GM04503 (cell line): ENCODE measurements around the gene TP53RK.

Source experiments
- DNase-seq: peaks from one replicate; pipeline ENCODE4 v3.0.0-alpha.2; 2012; ENCODE audit warnings: low read depth

TP53RK gene

DNA sequence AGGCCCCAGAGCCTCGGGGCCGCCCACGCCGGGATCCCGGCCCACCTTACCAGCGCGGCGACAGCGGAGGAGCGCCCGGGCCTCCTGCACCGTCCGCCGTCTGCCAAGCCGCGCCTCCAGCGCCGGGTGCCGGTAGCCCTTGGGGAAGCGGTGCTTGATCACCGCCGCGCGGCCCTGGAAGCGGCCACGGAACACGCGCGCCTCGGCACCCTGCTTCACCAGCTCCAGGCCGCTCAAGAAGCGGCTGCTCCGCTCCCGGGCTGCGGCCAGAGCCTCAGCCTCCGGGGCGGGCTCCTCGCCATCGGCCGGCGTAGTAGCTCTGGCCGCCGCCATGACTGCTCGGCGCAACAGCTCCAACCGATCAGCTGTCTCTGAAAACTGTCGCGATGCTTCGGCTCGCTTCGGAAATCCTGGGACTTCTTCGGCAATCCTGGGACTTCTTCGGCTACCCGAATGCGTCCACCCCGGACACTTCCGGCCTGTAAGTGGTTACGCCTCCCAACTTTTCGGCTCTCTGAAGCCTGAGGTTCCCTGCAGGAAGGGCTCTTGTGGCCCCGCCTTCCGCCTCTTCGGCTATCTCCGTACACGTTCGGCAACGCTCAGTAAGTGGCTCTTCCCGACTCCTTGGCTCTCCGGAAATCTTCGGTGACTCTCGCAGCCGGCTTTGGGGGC, at the start of gene TP53RK:
TP53RK (minus strand) TSS at position 363 of the 672 bp plus-strand sequence; CDS start at position 333, 30 bp downstream.
- peak; percentile 99 for DNase-seq

DNA sequence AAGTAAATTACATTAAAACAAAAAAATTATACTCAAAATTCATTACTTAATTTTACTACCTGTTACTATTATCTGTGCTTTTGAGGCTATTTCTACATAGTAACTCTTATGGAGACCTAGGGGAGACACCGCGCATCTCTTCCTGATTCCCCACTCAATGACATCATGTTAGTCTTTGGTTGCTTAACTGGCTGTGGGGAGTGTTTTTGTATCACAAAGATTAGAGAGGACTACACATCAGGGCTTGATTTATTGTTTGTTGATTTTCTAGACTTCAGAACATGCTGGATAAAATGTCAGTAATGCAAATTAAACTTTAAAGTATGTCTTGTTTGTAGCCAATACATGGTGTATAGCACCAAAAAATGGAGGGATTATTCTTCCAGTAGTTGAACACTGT, 46.2 kb upstream of the TP53RK start:
- DNase-seq = no peak

DNA sequence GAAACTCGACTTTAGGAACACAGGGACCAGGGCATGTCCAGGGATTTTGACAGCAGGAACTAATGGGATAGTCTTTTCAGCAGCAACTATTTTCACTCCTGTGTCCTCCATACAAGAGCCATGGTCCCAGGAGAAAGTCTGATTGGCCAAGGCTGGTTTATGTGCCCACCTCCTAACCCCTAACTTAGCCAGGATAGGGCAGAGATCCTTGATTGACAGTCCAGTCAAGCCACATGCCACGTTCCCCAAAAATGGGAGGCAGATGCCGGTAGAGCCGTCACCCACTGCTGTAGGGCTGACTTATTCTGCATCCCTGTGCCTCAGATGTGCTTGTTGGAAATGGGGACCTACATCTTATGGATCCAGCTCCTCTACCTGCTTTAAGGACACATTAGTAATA, 42.5 kb upstream of the TP53RK start:
- no peak for DNase-seq

DNA sequence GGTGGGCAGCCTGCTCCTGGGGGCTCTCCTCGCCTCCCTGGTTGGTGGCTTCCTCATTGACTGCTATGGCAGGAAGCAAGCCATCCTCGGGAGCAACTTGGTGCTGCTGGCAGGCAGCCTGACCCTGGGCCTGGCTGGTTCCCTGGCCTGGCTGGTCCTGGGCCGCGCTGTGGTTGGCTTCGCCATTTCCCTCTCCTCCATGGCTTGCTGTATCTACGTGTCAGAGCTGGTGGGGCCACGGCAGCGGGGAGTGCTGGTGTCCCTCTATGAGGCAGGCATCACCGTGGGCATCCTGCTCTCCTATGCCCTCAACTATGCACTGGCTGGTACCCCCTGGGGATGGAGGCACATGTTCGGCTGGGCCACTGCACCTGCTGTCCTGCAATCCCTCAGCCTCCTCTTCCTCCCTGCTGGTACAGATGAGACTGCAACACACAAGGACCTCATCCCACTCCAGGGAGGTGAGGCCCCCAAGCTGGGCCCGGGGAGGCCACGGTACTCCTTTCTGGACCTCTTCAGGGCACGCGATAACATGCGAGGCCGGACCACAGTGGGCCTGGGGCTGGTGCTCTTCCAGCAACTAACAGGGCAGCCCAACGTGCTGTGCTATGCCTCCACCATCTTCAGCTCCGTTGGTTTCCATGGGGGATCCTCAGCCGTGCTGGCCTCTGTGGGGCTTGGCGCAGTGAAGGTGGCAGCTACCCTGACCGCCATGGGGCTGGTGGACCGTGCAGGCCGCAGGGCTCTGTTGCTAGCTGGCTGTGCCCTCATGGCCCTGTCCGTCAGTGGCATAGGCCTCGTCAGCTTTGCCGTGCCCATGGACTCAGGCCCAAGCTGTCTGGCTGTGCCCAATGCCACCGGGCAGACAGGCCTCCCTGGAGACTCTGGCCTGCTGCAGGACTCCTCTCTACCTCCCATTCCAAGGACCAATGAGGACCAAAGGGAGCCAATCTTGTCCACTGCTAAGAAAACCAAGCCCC, 36.2 kb upstream of the TP53RK start:
- DNase-seq = no peak

DNA sequence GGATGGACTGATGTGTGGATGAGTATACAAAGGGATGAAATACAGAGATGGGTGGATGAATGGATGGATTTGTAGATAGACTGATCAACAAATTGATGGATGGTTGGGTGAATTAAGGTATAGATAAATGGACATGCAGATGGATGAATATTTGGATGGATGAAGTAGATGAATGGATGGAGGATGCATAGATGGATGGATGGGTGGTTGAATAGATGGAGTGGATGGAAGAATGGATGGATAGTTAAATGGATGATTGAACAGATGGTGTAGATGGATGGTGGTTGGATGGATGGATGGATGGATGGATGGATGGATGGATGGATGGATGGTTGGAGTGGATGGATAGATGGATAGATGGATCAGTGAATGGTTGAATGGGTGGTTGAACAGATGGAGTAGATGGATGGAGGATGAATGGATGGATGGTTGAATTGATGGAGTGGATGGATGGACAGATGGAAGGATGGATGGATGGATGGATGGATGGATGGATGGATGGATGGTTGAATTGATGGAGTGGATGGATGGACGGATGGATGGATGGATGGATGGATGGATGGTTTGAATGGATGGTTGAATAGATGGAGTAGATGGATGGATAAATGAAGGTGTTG, 35.2 kb upstream of the TP53RK start:
- DNase-seq = no peak

DNA sequence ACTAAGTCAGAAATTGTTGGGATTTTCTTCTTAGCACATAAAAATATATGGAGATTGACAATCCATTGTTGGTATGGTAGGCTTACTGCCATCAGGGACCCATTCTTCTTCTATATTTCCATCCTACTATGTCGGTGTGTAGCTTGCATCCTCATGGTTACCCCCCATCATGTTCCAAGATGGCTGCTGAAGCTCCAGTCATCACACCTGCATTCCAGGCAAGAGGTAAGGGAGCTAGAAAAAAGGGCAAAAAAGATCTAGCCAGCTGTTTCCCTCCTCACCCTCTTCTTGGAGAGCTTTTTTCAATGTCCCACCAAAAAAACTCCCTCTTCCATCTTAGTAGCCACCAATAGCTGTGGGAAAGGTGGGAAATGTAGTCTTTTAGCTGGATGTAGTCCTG, 33.8 kb upstream of the TP53RK start:
- DNase-seq = no peak

DNA sequence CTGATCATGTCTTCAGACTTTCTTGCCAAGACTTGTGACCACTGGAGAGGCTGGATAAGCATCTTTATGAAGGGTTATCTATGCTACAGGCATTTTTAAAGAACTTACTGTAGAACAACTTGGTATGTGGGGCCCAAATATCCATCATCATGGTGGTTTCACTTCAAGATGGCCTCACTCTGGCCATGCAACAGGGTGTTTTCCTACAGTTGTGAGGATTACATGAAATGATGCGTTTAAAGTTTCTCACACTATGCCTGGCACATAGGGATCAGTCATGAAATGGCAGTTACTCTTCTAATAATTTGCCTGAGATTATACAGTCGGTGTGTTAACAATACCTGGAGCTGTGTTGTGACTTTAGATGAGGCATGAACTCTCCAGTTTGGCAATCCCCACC, 33.2 kb upstream of the TP53RK start:
- DNase-seq = no peak

DNA sequence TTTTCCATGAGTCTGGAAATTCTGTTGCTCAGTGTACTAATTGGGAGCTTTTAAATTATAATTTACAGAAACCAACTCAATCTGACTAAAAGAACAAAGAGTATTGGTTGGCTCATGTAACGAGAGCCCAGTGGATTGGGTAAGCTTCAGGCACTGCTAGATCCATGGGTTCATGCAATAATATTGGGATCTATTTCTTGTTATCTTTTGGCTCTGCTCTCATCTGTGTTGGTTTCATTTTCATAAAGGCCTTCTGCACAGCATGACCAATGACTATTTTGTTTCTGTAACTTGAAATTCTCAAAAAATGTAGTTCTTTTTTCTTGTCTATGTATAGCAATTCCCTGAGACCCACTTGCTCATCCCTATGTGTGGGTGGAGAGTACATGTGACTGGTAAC, 32.2 kb upstream of the TP53RK start:
- no peak for DNase-seq

DNA sequence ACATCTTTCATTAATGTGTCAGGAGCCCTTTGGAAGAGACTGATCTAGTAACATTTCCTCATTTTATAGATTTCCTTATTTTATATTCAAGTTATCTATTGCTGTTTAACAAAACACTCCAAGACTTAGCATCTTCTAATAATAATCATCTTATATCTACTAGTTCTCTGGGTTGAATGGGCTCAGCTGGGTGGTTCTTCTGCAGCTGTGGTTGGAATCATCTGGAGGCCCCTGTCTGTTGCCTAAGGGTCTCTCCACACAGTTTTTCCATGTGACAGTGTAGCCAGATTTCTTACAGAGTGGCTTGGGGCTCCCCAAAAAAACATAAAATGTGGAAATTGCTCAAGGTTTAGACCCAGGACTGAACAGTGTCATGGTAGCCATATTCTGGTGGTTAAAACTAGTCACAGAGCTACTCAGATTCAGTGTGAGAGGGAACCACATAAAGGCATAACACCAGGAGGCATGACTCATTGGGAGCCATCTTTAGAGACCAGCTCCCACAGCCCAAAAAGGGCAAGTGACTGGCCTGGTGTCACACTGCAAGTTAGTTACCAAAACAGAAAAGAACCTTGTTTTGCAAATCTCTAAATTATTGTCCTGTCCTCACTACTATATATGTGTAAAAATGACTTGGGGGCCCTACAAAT, 31.7 kb upstream of the TP53RK start:
- no peak for DNase-seq

DNA sequence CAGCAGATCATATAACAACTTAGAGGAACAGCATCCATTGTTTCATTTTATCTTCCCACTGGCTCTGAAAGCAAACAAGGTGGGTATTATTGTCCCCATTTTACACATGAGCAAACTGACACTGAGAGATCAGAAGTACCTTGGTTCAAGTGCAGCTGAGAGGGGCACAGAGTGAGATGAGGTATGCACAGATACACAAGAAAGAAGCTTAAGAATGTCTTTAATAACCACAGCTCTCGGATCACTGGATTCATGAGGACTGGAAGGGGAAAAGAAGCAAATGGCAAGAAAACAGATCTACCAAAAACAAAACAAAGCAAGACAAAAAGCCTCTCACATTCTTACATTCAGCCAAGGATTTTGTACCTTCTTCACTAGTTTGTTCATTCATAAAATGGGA, 30.8 kb upstream of the TP53RK start:
- DNase-seq = no peak

DNA sequence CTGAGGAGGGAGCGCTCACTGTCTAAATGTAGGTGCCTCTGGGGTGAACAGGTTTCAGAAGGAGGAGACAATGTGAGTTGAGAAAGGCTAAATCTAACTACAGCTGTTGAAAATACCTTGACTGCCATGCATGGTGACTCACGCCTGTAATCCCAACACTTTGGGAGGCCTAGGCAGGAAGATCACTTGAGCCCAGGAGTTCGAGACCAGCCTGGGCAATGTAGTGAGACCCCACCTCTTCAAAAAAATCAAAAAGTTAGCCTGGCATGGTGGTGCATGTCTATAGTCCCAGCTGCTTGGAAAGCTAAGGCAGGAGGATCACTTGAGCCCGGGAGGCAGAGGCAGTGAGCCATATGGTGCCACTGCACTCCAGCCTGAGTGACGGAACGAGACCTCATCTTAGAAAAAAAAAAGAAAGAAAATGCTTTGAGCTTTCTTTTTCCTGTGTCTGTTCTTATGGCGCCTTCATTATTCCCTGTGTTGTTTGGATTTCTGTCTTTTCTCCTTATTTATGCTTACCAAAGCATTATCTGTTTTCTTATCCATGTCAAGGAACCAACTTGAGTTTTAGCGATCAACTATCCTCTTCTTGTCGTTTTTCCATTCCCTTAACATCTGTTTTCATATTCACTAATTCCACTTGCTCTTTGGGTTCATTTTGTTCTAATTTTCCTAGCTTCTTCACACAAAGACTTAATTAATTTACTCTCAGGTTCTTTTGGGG, 28.7 kb upstream of the TP53RK start:
- DNase-seq = no peak

DNA sequence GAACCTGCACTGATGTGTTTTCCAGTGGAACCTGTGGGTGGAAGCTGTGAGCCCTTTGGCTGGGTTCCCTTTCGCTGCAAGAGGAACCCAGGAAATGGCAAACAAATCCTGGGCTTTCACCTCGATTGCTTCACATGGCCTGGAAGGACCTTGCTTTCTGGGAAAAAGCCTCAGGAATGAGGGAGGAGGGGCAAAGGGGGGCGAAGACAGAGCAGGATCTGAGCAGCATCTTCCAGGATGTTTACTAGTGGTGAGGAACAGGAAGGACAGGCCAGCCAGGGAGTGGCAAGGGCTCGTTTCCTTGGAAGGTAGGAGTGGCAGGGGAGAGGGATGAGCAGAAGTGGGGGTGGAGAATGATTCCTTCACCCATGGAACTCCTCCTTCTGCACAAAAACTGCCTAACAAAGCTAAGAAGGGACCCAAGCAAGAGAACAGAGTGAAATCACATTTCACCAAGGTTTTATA, 26.1 kb upstream of the TP53RK start:
- DNase-seq = peak; percentile 82

DNA sequence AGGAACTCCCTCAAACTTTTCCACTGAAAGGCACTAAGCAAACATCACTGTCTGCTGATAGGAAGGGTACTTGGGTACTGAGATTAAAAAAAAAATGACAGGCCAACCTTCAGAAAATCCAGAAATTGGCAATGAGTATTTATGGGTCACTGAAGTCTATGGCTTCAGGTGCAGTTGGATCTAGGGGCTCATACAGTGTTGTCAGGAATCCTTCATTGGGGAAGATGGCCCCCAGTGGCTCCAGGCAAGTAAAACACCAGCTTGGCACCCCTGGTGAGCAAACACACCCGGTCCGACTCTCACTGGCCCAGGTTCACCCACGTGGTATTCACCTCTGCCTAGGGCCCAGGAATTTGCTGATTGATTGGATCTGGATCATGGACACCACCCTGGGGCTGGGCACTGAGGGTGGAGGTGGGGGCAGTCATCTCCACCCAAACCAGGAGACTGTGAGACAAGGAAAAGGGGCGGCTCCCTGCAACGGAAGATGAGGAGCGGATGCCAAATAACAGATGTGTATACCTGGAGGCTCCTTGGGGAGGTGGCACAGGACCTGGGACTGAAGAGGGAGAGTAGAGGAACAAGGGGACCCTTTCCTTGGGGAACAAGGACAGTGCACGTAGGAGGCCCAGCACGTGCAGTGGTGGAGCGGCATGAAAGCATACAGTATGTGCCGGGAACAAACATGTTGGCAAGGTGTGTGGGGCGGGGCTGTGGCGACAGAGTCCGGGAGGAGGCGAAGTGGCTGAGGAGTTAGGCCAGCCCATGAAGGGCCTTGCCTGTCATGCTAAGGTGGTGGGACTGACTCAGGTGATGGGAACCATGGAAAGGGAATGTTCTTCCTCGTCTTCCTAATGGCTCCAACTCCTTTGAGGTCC, 25.0 kb upstream of the TP53RK start:
- DNase-seq = no peak

DNA sequence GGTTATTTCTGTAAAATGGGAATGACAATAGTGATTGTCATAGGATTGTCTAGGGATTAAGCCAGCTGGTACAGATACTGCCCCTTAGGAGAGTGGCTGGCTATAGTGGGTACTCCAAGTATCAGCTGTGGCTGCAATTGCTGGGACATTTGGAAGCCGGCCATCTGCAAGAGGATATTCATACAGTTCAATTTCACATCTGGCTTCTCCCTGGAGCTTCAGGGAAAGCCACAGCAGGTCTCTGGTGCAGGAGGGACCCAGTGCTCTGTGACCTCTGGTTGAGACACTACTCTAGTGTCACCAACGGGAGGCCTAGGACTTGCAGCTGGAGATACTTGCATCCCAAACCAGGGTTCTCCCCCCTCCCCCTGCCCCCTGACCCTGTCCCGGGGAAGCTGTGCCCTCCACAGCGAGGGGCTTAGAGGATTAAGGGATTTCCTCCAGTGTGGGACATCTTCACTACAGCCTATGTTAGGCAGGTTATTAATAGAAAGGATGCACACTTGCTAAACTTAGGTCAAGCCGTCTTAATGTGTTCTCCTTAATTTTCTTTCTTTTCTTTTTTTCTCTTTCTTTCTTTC, 22.9 kb upstream of the TP53RK start:
- no peak for DNase-seq

DNA sequence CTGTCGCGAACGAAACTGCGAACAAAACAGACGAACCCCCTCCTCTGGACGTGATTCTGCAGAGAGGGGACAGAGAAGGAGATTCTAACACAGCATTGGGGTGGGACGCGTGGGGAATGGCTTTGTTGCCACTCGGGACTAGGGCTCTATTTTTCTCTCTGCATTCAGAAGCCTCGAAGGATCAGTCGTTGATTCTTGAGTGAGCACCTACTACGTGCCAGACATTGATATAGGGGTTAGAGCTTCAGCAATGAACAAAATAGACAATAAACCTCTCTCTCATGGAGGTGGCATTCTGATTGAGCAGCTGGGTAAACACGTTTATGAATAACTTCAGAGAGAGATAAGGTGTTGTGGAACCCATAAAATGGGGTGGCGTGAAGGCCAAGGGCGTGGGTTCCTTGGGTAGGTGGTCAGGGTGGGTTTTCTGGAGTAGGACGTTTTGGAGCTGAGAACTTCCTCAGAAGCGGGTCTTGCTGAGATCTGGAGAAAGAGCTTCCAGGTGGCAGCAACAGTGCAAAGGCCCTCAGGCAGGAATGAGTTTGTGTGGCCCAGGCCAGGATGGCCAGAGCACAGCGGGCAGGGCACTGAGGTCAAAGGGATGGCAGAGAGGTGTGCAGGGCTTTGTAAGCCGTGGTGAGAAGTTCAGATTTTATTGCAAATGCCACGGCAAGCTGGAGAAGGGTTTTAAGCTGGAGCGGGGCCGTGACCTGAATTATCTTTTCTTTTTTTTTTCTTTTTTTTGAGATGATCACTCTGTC, 21.1 kb upstream of the TP53RK start:
- DNase-seq = no peak

DNA sequence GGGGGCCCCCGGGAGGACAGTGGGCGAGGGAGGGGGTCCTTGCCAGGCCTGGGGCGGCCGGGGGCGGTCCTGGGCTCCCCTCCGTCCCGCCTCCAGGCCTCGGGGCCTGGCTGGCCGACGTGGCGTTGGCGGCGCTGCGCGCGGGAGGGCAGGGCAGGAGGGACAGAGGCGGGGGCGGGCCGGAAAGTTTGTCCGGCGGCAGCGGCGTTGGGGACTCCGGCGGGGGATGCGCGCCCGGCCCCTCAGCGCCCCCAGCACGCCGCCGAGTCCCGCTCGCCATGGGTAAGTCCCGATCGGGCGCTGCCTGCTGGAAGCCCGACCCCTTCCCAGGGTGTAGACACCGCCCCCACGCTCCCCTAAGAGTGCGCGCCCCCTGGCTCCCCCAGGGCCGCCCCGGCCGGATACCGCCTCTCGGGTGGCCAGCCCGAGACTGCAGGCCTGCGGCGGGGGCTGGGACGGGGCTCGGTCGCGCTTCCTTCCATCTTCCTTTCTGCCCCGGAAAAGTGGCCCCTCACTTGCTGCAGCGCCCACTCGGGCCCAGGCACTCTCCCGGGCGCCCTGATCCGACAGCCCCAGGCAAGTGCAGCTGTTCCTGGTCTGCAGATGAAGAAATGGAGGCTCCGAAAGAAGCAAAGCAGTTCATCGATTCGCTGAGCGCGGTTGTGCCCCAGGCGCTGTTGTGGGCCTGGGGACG, 20.4 kb upstream of the TP53RK start, which contains the start of gene SLC2A10:
SLC2A10 (plus strand) TSS at position 191 of the 694 bp plus-strand sequence; CDS start at position 279, 88 bp downstream.
- no peak for DNase-seq

DNA sequence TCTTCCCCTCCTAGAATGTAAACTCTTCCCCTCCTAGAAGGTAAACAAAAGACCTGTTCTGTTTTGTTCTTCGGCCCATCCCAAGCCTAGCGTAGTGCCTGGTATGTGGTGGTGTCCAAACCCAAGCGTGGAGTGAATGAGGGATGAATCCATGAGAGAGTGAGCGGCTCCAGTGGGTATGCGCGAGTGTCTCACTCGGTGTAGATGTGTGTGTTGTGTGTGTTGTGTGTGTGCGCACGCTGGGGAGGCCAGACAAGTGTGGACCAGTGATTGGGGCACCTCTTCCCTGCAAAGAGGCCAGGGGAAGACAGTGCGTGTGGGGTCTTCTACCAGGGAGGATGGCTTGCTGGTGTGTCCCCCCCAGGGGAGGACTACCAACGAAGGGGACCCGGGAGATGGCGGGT, 19.8 kb upstream of the TP53RK start:
- DNase-seq = no peak

DNA sequence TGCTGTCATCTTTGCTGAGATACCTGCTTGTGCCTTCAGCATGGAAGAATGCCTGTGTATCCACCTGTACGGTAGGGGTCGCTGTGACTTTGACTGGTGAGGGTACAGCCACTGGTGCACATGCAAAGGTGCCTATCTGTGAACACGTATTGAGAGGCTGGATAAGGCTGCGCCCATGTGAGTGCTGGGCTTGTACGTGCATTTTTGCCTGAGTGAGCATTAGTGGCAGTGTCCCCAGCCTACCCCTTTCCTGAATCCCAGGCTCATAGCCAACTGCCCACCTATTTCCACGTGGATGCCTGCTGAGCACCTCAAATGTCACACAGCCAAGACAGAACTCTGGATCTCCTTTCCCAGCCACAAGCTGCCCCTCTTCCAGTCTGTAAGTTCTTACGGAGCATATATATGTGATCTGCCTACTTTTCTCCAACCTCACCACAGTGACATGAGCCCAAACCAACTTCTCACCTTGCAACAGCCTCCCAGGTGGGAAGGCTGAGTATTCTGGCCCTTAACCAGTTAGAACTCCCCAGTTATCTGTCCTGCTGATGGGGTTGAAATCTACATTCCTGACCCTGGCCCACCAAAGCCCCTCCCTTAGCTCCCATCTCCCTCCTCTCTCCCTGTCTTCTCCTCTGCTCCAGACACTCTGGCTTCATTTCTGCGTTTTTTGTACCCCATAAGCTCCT, 19.1 kb upstream of the TP53RK start:
- no peak for DNase-seq
